ENCODE results near the gene PPP1R14B. TPM values are rescaled to one million over a fixed set of nuclear protein-coding genes. Genes with fewer than 3 reads are reported as not detected.

The PPP1R14B gene
- total RNA-seq, 1 donor from 2014 or later = 123 TPM

DNA sequence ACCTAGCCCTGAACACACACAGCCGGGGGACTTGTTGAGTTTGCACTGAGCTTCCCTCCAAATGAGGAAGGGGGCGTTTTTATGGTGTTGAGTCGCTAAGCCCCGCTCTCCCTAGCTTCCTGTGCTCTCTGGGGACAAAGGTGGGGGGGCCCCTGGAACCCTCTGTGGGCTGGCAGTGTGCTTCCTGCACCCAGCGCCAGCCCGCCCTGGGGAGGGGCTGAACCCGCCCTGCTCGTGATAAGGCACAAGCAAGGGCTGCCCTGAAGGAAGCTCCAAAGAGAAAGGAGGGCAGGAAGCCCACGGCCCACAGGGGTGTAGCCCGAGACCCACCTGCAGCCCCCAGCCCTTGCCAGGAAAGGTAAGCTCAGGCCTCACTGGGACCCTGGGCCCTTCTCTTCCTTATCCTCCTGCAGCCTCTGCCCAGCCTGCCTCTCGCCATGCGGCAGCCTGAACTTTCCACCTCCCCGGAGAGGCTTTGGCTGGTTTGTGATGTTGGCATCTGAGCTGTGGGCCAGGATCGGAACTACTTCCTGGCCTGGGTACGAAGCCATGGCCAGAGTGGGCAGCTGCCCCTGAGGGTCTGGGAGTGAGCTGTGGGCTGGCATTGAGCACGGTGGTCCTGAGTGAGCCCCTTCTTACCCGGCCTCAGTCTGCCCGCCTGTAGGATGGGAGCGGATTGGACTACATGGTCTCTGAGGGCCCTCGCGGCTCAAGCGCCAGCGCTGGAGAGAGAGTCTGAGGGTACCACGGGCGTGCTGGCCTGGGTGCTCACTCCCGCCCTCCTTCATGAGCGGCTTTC, 40.1 kb downstream of the PPP1R14B start, which contains the start of gene FERMT3:
TSS of gene FERMT3 (plus strand) at position 265 of the 799 bp plus-strand sequence. CDS start 644 bp downstream, outside the sequence.
- ATAC-seq (ENCODE audit: poor library complexity) (peak; percentile 59), DNase-seq (peak; percentile 85)
- intact Hi-C loops (cut with DNase I) = no loop called here

- intact Hi-C loops (cut with DNase I) = loop anchor here (5.0 kb wide), 1 partner anchor 98 kb away; the partner anchor contains the start of gene CATSPERZ
- DNase-seq = peak; percentile 91
- peak; percentile 66 for ATAC-seq (ENCODE audit: poor library complexity)
These were observed 42.2 kb downstream of the PPP1R14B start for GRCh38 chr11:64204464-64204989.

DNA sequence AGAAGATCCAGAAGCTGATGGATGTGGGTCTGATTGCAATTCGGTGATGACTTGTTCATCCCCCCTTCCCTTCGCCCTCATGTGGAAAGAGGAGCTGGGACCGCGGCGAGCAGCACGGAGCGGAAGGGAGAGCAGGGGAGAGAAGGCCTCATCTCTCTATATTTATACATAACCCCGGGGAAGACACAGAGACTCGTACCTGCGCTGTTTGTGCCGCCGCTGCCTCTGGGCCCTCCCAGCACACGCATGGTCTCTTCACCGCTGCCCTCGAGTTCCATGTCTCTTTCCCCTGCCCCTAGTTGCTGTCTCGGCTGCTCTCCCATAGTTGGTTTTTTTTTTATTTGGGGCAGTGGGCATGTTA, 42.7 kb downstream of the PPP1R14B start:
- DNase-seq (no peak), ATAC-seq (ENCODE audit: poor library complexity) (no peak)
- intact Hi-C loops (cut with DNase I) = loop anchor here (5.0 kb wide), 1 partner anchor 98 kb away; the partner anchor contains the start of gene CATSPERZ

- DNase-seq = no peak
- intact Hi-C loops (cut with DNase I) = loop anchor here (5.0 kb wide), 1 partner anchor 99 kb away; the partner anchor contains the start of gene CATSPERZ
- ATAC-seq (ENCODE audit: poor library complexity) = no peak
These were observed 43.2 kb downstream of the PPP1R14B start for GRCh38 chr11:64203421-64204079.

DNA sequence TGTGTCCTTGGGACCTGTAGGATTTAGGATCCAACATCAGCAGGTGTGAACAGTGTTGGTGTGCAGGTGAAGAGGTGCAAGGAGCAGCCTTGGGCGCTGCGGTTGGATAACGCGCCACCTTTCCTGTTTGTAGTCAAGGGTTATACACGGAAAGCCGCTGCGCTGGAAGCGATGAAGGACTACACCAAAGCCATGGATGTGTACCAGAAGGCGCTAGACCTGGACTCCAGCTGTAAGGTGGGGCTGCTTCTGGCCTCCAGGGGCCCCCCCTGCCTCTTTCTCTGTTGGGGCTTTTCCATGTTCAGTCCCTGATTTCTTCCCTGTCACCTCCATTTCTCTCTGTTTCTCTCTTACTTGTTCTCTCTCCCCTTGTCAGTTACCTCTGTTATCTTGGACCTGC, 43.8 kb downstream of the PPP1R14B start:
- no peak for DNase-seq
- ATAC-seq (ENCODE audit: poor library complexity) = no peak
- intact Hi-C loops (cut with DNase I) = loop anchor here (5.0 kb wide), 1 partner anchor 99 kb away; the partner anchor contains the start of gene CATSPERZ

DNA sequence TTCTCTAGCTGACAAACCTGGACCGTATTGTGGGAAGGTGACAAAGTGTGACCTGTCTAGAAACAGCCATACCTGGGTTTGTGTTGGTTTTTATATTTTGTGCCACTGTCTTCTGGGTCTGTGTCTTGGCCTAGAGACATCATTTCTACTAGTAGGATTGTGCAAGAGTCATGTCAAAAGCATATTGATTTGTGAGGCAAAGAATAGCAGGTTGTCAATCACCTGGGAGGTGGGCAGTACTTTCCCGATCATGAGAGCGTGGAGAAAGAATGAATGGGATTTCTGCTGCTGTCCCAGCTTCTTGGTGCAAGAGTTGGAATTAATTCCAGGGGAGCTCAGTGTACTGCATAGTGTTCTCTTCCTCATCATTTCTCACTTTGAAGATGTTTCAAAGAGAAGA, 45.2 kb downstream of the PPP1R14B start:
- DNase-seq (no peak), ATAC-seq (ENCODE audit: poor library complexity) (no peak)
- intact Hi-C loops (cut with DNase I) = loop anchor here (5.0 kb wide), 1 partner anchor 101 kb away; the partner anchor contains the start of gene CATSPERZ

DNA sequence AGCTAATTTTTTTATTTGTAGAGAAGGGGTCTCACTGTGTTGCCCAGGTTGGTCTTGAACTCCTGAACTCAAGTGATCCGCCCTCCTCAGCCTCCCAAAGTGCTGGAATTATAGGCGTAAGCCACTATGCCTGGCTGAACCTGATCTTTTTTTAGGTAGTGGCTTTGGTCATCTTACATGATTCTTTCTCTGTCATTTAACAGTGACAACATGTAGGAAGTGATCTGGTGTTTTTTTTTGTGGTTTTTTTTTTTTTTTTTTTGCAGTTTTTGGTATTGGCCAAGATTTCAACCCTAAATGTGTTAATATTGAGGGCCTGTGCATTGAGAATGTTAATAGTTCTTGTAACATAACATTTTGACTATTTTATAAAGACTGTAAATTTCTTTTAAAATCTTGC, 48.2 kb downstream of the PPP1R14B start:
- ATAC-seq (ENCODE audit: poor library complexity) (no peak), DNase-seq (no peak)
- intact Hi-C loops (cut with DNase I) = no loop called here

- DNase-seq (no peak), ATAC-seq (ENCODE audit: poor library complexity) (no peak)
- intact Hi-C loops (cut with DNase I) = no loop called here
These were observed 50.1 kb downstream of the PPP1R14B start for GRCh38 chr11:64196626-64197025.

Other genes starting within 250 kb of the PPP1R14B start
- gene FLRT1, start 211.0 kb downstream of the PPP1R14B start, total RNA-seq = 0.35 TPM
- gene MACROD1, start 80.8 kb downstream of the PPP1R14B start, total RNA-seq = 124 TPM
- gene STIP1, start 60.8 kb downstream of the PPP1R14B start, total RNA-seq = 116 TPM
- 6.0 TPM for gene FERMT3, start 40.2 kb downstream of the PPP1R14B start, total RNA-seq
- gene TRPT1, start 20.8 kb downstream of the PPP1R14B start, total RNA-seq = 79.8 TPM
- 60.8 TPM for gene NUDT22, start 20.7 kb downstream of the PPP1R14B start, total RNA-seq
- gene DNAJC4, start 16.4 kb downstream of the PPP1R14B start, total RNA-seq = 58.0 TPM
- 276 TPM for gene VEGFB, start 12.4 kb downstream of the PPP1R14B start, total RNA-seq
- 41.6 TPM for gene FKBP2, start 5.8 kb downstream of the PPP1R14B start, total RNA-seq
- 11.3 TPM for gene PLCB3, start 4.6 kb upstream of the PPP1R14B start, total RNA-seq
- 90.1 TPM for gene BAD, start 37.7 kb upstream of the PPP1R14B start, total RNA-seq
- gene GPR137, start 38.9 kb upstream of the PPP1R14B start, total RNA-seq = 28.5 TPM
- gene KCNK4, start 44.4 kb upstream of the PPP1R14B start, total RNA-seq = not detected
- gene CATSPERZ, start 53.4 kb upstream of the PPP1R14B start, total RNA-seq = not detected
- gene ESRRA, start 58.6 kb upstream of the PPP1R14B start, total RNA-seq = 241 TPM
- 97.5 TPM for gene TRMT112, start 70.6 kb upstream of the PPP1R14B start, total RNA-seq
- gene PRDX5, start 71.2 kb upstream of the PPP1R14B start, total RNA-seq = 417 TPM
- 7.7 TPM for gene CCDC88B, start 93.3 kb upstream of the PPP1R14B start, total RNA-seq
- 14.6 TPM for gene RPS6KA4, start 112.2 kb upstream of the PPP1R14B start, total RNA-seq